ENCODE results near the gene SAT1.

The SAT1 gene

DNA sequence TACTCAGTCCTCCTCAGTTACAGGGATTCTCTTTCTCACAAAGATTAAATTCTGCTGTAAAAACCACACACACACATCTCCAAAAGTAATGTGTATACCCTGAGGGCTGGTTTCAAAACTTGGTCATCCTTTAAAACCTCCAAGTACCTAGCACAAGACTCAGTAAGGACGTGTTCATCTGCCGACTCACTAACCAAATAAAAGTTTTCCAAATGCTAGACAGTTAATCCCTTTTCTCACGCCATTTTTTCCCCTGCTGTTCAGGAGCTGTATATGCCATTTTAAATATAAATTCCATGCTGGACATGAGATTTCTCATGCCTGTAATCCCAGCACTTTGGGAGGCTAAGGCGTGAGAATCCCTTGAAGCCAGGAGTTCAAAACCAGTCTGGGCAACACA lies 3.9 kb upstream of the SAT1 start:
- peak; percentile 80 for DNase-seq

DNA sequence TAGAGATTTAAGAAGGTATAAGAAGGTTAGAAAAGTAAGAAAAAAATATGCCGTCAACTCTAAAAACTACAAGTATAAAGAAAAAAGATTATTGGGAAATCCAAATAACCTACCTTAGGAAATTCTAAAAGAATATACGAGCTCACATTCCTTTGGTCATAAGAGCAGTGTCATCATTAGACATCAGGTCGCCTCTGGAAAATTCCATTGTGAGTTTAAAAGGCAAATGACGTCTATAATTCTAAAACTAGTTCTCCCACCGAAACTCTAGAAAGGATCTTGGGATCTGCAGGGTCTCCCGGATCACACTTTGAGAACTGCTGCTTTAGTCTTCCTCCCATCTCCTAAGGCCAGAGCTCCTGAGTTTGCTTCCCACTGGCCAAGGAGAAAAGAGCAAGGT lies 518 bp upstream of the SAT1 start:
- DNase-seq, result no peak

DNA sequence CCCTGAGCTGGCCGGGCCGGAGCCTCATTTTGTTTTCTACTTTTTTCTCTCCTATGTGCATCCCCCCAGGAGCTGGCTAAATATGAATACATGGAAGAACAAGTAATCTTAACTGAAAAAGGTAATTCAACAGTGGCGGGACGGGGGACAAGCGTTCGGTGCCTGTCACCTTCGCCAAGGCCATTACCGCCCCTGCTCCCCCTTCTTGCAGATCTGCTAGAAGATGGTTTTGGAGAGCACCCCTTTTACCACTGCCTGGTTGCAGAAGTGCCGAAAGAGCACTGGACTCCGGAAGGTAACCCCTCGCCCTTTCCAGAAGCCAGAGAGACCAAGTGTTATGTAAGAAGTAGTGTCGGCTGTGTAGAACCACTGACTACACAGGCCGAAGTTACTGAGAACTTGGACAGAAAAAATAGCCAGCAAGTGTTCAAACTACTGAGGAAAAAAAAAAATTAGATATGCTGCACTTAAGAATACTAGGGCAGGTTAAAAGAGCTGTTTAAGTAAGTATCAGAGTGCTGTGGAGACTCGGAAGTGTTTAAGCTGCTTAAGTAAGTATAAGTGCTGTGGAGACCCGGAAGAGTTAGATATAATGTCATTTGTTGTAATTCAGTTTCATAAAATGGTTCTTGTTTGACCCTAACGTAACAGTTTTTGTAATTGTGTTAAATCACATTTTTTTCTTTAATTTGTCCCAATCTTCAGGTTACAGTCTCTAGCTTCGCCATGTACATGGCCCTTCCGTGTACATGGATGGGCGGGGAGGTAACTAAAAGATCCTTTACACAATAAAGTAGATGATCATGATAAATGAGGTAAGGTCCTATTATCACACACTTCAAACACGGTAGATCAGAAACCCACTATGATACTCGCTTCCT lies 856 bp downstream of the SAT1 start:
- no peak for DNase-seq

GRCh38 chrX:23784470-23785331 lies 1.7 kb downstream of the SAT1 start:
- peak; percentile 72 for DNase-seq

GRCh38 chrX:23785580-23785979 lies 2.6 kb downstream of the SAT1 start:
- DNase-seq, result no peak

DNA sequence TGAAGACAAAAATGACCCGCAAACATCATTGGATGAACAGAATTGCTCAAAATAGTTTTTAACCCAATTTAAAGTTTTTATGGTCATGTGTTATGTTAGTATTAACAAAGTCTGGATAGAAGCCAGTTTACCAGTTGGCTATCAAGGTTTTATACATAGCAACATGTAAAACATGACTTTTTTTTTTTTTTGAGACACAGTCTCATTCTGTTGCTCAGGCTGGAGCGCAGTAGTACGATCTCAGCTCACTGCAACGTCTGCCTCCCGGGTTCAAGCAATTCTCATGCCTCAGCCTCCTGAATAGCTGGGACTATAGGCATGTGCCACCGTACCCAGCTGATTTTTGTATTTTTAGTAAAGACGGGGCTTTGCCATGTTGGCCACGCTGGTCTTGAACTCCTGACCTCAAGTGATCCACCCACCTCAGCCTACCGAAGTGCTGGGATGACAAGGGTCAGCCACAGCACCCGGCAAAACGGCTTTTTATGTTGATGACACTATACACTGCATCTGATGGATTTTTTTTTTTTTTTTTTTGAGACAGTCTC lies 3.4 kb downstream of the SAT1 start:
- no peak for DNase-seq

- DNase-seq, result no peak
Observed at GRCh38 chrX:23787745-23788118, 4.8 kb downstream of the SAT1 start.

- DNase-seq, result no peak
Observed at GRCh38 chrX:23788521-23788920, 5.5 kb downstream of the SAT1 start.

- no peak for DNase-seq
Observed at GRCh38 chrX:23788946-23789345, 6.0 kb downstream of the SAT1 start.

DNA sequence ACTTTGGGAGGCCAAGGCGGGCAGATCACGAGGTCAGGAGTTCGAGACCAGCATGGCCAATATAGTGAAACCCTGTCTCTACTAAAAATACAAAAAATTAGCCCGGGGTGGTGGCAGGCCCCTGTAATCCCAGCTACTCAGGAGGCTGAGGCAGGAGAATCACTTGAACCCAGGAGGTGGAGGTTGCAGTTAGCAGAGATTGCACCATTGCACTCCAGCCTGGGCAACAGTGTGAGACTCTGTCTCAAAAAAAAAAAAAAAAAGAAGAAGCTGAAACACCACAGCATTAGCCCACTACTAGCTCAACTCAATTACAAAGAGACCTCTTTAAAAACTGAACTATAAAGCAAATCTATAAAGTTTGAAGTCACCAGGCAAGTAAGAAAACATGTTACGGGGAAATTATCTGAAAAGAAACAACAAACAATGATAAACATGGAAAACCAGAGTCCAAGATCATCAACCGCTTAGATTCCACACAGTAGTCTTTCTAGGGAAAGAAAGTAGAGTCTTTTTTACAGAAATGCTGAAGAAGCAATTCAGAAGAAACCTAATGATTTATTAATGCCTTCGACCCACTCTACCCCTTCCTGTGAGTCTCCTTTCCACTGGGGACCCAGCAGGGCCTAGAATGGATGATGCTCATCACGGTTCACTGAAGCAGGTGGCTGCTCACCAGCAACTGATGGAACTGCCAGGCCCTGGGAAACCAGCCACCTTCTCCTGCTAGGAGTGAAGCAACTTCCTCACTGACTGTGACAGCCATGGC lies 6.6 kb downstream of the SAT1 start:
- DNase-seq, result no peak

- DNase-seq, result no peak
Observed at GRCh38 chrX:23790155-23790497, 7.2 kb downstream of the SAT1 start.

DNA sequence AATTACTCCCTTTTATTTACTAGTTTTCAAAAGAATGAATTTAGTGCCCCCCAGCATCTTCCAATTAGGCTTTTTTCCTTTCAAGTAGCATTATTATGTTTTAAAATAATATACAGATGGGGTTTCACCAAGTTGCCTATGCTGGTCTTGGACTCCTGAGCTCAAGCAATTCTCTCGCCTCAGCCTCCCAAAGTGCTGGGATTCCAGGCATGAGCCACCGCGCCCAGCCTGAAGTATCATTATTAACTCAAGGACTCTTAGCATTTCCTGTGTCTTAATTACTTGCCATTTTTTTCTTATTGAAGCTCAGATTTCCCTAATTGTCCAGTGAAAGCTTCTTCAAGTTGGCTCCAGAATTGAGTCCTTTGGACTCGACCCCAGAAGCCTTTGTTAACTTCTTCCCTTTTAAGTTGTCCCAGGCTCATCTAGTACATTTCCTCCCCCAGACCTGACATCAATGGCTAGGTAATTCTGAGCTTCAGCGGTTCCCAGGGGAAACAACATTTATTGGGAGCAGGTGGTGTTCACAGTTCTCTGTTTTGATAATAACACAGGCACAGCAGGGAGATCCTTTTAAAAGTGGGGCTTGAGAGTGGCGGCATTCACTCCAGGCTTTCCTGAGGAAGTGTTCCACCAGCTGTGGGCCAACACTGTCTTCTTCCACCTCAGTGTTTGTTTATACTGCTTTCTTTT lies 10.0 kb downstream of the SAT1 start:
- no peak for DNase-seq

- no peak for DNase-seq
Observed at GRCh38 chrX:23795221-23795620, 12.2 kb downstream of the SAT1 start.

GRCh38 chrX:23797371-23798128 lies 14.6 kb downstream of the SAT1 start:
- no peak for DNase-seq

DNA sequence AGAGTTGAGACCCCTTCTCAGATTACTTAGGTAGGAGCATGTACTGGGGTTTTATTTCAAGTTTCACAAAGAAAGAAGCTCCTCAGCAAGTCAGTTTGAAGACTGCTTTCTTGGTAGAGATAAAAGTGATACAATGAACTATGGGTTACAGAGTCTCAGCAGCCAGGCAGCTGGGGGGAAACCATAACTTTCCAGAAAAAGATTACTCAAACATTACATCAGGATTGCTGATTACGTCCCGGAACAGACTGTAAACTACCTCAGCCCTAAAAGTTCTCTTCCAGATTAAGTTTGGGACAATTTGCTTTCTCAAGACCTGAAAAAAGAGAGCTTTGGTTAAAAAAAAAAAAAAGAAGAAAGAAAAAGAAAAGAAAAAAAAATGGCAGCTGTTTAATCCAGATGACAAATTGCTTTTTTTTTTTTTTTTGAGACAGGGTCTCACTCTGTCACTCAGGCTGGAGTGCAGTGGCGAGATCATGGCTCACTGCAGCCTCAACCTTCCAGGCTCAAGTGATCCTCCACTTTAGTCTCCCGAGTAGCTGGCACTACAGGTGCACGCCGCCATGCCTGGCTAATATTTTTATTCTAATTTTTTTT lies 16.6 kb downstream of the SAT1 start:
- DNase-seq, result no peak

- DNase-seq, result no peak
Observed at GRCh38 chrX:23802431-23802830, 19.5 kb downstream of the SAT1 start.

DNA sequence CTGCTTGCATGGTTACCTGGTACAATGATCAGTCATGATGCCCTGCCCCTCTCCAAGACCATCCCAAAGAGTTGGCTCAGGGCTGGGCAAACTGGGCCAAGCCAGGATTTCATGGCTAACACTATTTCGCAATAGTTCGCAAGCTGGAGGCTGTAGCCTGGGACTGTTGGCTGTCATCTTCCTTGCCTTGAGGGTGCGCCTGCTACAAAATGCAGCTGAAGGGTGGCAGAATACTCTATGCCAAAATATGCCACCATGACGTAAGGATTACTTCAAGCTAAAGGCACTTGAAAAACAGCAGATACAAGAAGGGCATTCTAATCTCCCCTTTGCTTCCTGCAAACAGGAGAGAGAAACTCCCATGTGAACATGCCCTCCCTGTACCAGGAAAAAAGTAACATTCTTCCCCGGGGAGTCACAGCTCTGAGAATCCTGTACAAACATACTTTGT lies 21.0 kb downstream of the SAT1 start:
- peak; percentile 76 for DNase-seq

DNA sequence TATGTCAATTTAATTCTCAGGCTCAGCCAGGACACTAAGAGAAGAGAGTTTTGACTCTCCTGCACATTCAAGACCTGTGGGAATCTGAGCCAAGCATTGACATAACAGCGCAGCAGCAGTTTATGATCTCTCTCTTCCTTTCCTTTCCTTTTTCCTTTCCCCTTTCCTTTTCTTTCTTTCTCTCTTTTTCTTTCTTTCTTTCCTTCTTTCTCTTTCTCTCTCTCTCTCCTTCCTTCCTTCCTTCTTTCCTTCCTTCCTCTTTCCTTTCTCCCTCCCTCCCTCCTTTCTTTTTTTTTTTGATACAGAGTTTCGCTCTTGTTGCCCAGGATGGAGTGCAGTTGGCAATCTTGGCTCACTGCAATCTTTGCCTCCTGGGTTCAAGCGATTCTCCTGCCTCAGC lies 21.6 kb downstream of the SAT1 start:
- no peak for DNase-seq

- no peak for DNase-seq
Observed at GRCh38 chrX:23805389-23805788, 22.4 kb downstream of the SAT1 start.

GRCh38 chrX:23810279-23810678 lies 27.3 kb downstream of the SAT1 start:
- no peak for DNase-seq

DNA sequence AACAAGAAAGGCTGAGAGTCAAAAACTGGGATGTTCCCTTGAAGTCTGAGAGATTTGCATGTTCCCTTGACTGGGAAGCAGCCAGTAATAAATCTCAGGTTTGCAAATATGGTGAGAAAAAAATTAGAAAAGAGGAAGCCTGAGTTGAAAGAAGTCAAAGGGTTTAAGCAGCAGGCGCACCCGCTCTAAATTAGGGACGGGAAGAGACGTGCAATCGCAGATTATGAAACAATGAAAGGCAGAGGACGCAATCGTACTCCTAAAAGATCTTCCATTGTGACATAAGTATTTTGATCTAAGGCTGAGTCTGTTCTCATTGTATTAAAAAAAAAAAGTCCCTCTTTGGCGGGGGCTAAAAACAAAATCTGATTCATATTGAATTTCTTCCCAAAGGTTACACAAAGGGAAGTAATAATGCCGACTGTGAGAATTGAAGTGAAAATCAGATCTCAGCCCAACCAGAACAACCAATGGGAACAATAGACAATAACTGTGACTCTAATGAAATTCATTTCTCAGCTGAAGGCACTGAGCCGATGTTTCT lies 28.2 kb downstream of the SAT1 start:
- DNase-seq, result no peak

Data from EL (cell line).